ENCODE results near the gene EEPD1.
"Not testable (repeated sequence)": the region's sequence is repeated elsewhere in the genome, so short reads cannot be mapped to it uniquely, and the experiment has no call there.

Gene EEPD1

GRCh38 chr7:36314491-36314890 is 161.4 kb downstream of the EEPD1 start:
- no peak overlapping the region for H3K9ac ChIP-seq (ENCODE audit: insufficient read length)
- DNase-seq (ENCODE audit: low read depth, low spot score), result no peak
- H3K36me3 ChIP-seq (ENCODE audit: insufficient read depth, low read length), result no peaks in the 10 kb centered on the region
- no peak for TF ChIP-seq FOXP2 (optimal IDR thresholded peaks at IDR 0.05; ENCODE audit: control extremely low read depth, extremely low read length, insufficient read depth)
- no peak overlapping the region for H3K27ac ChIP-seq
- no peaks in the 10 kb centered on the region for H3K9me3 ChIP-seq (ENCODE audit: low read depth, low read length)
- no peak overlapping the region for H3K4me3 ChIP-seq

- H3K4me3 ChIP-seq, result no peak overlapping the region
- TF ChIP-seq EZH2 (IDR thresholded peaks at IDR 0.05), result no peak
- no peak for TF ChIP-seq POLR2AphosphoS5 (IDR thresholded peaks at IDR 0.05; ENCODE audit: borderline replicate concordance, low read depth, low read length)
- no peak overlapping the region for H3K27ac ChIP-seq
- no peak overlapping the region for H3K9ac ChIP-seq (ENCODE audit: insufficient read length)
- DNase-seq (ENCODE audit: low read depth, low spot score), result no peak
- no peaks in the 10 kb centered on the region for H3K9me3 ChIP-seq (ENCODE audit: low read depth, low read length)
- no peaks in the 10 kb centered on the region for H3K36me3 ChIP-seq (ENCODE audit: insufficient read depth, low read length)
These were observed 162.4 kb downstream of the EEPD1 start for GRCh38 chr7:36315309-36315944.

- Histone ChIP-seq H3K9me3 (ENCODE audit: low read depth, low read length) (no peaks in the 10 kb centered on the region), H3K9ac (ENCODE audit: insufficient read length) (no peak overlapping the region), H3K27ac (no peak overlapping the region), H3K36me3 (ENCODE audit: insufficient read depth, low read length) (no peaks in the 10 kb centered on the region), H3K4me3 (no peak overlapping the region)
- TF ChIP-seq POLR2AphosphoS5 (IDR thresholded peaks at IDR 0.05; ENCODE audit: borderline replicate concordance, low read depth, low read length), result no peak
- no peak for DNase-seq (ENCODE audit: low read depth, low spot score)
These were observed 163.3 kb downstream of the EEPD1 start for GRCh38 chr7:36316319-36316718.

GRCh38 chr7:36317276-36317675 is 164.2 kb downstream of the EEPD1 start:
- H3K36me3 ChIP-seq (ENCODE audit: insufficient read depth, low read length), result no peaks in the 10 kb centered on the region
- H3K9me3 ChIP-seq (ENCODE audit: low read depth, low read length), result no peaks in the 10 kb centered on the region
- TF ChIP-seq FOXP2 (optimal IDR thresholded peaks at IDR 0.05; ENCODE audit: control extremely low read depth, extremely low read length, insufficient read depth) (no peak), EZH2 (IDR thresholded peaks at IDR 0.05) (no peak), POLR2AphosphoS5 (IDR thresholded peaks at IDR 0.05; ENCODE audit: borderline replicate concordance, low read depth, low read length) (no peak)
- no peak overlapping the region for H3K27ac ChIP-seq
- H3K9ac ChIP-seq (ENCODE audit: insufficient read length), result no peak overlapping the region
- H3K4me3 ChIP-seq, result no peak overlapping the region
- no peak for DNase-seq (ENCODE audit: low read depth, low spot score)

- no peak overlapping the region for H3K4me3 ChIP-seq
- DNase-seq (ENCODE audit: low read depth, low spot score), result no peak
- no peaks in the 10 kb centered on the region for H3K9me3 ChIP-seq (ENCODE audit: low read depth, low read length)
- TF ChIP-seq FOXP2 (optimal IDR thresholded peaks at IDR 0.05; ENCODE audit: control extremely low read depth, extremely low read length, insufficient read depth) (no peak), POLR2AphosphoS5 (IDR thresholded peaks at IDR 0.05; ENCODE audit: borderline replicate concordance, low read depth, low read length) (no peak), EZH2 (IDR thresholded peaks at IDR 0.05) (no peak)
- no peaks in the 10 kb centered on the region for H3K36me3 ChIP-seq (ENCODE audit: insufficient read depth, low read length)
- no peak overlapping the region for H3K9ac ChIP-seq (ENCODE audit: insufficient read length)
- H3K27ac ChIP-seq, result no peak overlapping the region
These were observed 165.1 kb downstream of the EEPD1 start for GRCh38 chr7:36318116-36318515.

GRCh38 chr7:36321284-36321683 is 168.2 kb downstream of the EEPD1 start:
- not testable (repeated sequence) for H3K27ac ChIP-seq; H3K9me3 ChIP-seq (ENCODE audit: low read depth, low read length); H3K4me3 ChIP-seq; H3K9ac ChIP-seq (ENCODE audit: insufficient read length); DNase-seq (ENCODE audit: low read depth, low spot score); H3K36me3 ChIP-seq (ENCODE audit: insufficient read depth, low read length)

GRCh38 chr7:36336390-36336789 is 183.3 kb downstream of the EEPD1 start:
- Histone ChIP-seq H3K4me3 (no peak overlapping the region), H3K27ac (no peak overlapping the region), H3K36me3 (ENCODE audit: insufficient read depth, low read length) (peaks cover 2% of the 10 kb centered on the region; the same call in 1 of the 2 replicates), H3K9me3 (ENCODE audit: low read depth, low read length) (no peaks in the 10 kb centered on the region), H3K9ac (ENCODE audit: insufficient read length) (no peak overlapping the region)
- no peak for TF ChIP-seq FOXP2 (optimal IDR thresholded peaks at IDR 0.05; ENCODE audit: control extremely low read depth, extremely low read length, insufficient read depth)
- no peak for TF ChIP-seq POLR2AphosphoS5 (IDR thresholded peaks at IDR 0.05; ENCODE audit: borderline replicate concordance, low read depth, low read length)
- TF ChIP-seq EZH2 (IDR thresholded peaks at IDR 0.05), result no peak
- no peak for DNase-seq (ENCODE audit: low read depth, low spot score)

GRCh38 chr7:36338256-36338655 is 185.2 kb downstream of the EEPD1 start:
- Histone ChIP-seq H3K4me3 (no peak overlapping the region), H3K27ac (no peak overlapping the region), H3K36me3 (ENCODE audit: insufficient read depth, low read length) (peaks cover 2% of the 10 kb centered on the region; the same call in 1 of the 2 replicates), H3K9me3 (ENCODE audit: low read depth, low read length) (no peaks in the 10 kb centered on the region), H3K9ac (ENCODE audit: insufficient read length) (no peak overlapping the region)
- DNase-seq (ENCODE audit: low read depth, low spot score), result no peak
- no peak for TF ChIP-seq FOXP2 (optimal IDR thresholded peaks at IDR 0.05; ENCODE audit: control extremely low read depth, extremely low read length, insufficient read depth)
- no peak for TF ChIP-seq POLR2AphosphoS5 (IDR thresholded peaks at IDR 0.05; ENCODE audit: borderline replicate concordance, low read depth, low read length)
- TF ChIP-seq EZH2 (IDR thresholded peaks at IDR 0.05), result no peak

- no peak overlapping the region for H3K9ac ChIP-seq (ENCODE audit: insufficient read length)
- DNase-seq (ENCODE audit: low read depth, low spot score), result no peak
- TF ChIP-seq POLR2AphosphoS5 (IDR thresholded peaks at IDR 0.05; ENCODE audit: borderline replicate concordance, low read depth, low read length), result no peak
- no peak for TF ChIP-seq EZH2 (IDR thresholded peaks at IDR 0.05)
- TF ChIP-seq FOXP2 (optimal IDR thresholded peaks at IDR 0.05; ENCODE audit: control extremely low read depth, extremely low read length, insufficient read depth), result no peak
- no peak overlapping the region for H3K4me3 ChIP-seq
- H3K27ac ChIP-seq, result no peak overlapping the region
- no peaks in the 10 kb centered on the region for H3K9me3 ChIP-seq (ENCODE audit: low read depth, low read length)
- no peaks in the 10 kb centered on the region for H3K36me3 ChIP-seq (ENCODE audit: insufficient read depth, low read length)
These were observed 190.5 kb downstream of the EEPD1 start for GRCh38 chr7:36343548-36343947.

All from SK-N-MC (cell line).